ENCODE measurements around the gene ICAM2.

The ICAM2 gene

DNA sequence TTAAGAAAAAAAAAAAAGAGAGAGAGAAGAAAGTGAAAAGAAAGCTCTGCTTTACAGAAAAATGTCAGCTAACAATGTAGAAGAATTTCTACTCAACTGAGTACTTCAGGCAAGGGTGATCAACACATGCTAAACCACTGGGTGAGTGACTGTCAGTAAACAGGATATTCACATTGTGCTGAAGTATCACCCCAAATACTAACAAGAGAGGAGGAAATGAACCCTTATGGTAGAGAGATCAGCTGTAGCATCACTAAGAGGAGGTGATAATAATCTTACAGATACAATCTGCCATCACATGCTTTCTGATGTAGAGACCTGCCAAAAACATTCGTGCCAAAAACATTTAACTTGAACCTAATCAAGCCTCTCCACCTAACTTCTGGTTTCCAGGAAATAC is 30.7 kb upstream of the ICAM2 start:
- TF ChIP-seq POLR2AphosphoS5 (IDR thresholded peaks at IDR 0.05; ENCODE audit: low read depth, low read length) (no peak), FOXP2 (optimal IDR thresholded peaks at IDR 0.05; ENCODE audit: borderline replicate concordance, extremely low read depth, extremely low read length, insufficient read depth) (no peak), TAF1 (IDR thresholded peaks at IDR 0.05; ENCODE audit: borderline replicate concordance, insufficient read depth, low read length) (no peak), SIN3A (IDR thresholded peaks at IDR 0.05; ENCODE audit: borderline replicate concordance, insufficient read depth, low read length) (no peak)
- TF ChIP-seq, protein P1, sequence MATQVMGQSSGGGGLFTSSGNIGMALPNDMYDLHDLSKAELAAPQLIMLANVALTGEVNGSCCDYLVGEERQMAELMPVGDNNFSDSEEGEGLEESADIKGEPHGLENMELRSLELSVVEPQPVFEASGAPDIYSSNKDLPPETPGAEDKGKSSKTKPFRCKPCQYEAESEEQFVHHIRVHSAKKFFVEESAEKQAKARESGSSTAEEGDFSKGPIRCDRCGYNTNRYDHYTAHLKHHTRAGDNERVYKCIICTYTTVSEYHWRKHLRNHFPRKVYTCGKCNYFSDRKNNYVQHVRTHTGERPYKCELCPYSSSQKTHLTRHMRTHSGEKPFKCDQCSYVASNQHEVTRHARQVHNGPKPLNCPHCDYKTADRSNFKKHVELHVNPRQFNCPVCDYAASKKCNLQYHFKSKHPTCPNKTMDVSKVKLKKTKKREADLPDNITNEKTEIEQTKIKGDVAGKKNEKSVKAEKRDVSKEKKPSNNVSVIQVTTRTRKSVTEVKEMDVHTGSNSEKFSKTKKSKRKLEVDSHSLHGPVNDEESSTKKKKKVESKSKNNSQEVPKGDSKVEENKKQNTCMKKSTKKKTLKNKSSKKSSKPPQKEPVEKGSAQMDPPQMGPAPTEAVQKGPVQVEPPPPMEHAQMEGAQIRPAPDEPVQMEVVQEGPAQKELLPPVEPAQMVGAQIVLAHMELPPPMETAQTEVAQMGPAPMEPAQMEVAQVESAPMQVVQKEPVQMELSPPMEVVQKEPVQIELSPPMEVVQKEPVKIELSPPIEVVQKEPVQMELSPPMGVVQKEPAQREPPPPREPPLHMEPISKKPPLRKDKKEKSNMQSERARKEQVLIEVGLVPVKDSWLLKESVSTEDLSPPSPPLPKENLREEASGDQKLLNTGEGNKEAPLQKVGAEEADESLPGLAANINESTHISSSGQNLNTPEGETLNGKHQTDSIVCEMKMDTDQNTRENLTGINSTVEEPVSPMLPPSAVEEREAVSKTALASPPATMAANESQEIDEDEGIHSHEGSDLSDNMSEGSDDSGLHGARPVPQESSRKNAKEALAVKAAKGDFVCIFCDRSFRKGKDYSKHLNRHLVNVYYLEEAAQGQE (IDR thresholded peaks at IDR 0.05; ENCODE audit: insufficient read depth in 1 of 2, low read depth in 2 of 2, low read length in 2 of 2), result no peak

DNA sequence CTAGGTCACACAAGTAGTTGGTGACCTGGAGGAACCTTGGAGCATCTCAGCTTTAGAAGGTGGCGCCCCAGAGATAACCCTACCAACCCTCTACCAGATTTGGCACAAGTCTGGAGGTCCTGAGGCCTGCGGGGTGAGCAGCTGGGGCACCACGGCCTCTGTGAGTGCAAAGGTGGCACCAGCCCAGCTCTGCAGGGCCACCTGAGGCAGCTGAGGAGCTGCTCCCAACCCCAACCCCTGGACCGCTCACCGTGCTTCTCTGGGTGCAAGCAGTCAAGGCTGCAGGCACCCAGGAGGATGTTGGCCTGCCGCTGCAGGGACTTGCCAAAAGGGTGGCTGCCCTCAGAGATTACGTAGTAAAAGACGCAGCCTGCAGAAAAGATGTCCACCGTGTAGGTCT is 28.4 kb upstream of the ICAM2 start:
- TF ChIP-seq POLR2AphosphoS5 (IDR thresholded peaks at IDR 0.05; ENCODE audit: low read depth, low read length), result no peak
- TF ChIP-seq, protein P1 (IDR thresholded peaks at IDR 0.05; ENCODE audit: insufficient read depth in 1 of 2, low read depth in 2 of 2, low read length in 2 of 2), result no peak
- no peak for TF ChIP-seq TAF1 (IDR thresholded peaks at IDR 0.05; ENCODE audit: borderline replicate concordance, insufficient read depth, low read length)
- no peak for TF ChIP-seq SIN3A (IDR thresholded peaks at IDR 0.05; ENCODE audit: borderline replicate concordance, insufficient read depth, low read length)
- TF ChIP-seq FOXP2 (optimal IDR thresholded peaks at IDR 0.05; ENCODE audit: borderline replicate concordance, extremely low read depth, extremely low read length, insufficient read depth), result no peak

DNA sequence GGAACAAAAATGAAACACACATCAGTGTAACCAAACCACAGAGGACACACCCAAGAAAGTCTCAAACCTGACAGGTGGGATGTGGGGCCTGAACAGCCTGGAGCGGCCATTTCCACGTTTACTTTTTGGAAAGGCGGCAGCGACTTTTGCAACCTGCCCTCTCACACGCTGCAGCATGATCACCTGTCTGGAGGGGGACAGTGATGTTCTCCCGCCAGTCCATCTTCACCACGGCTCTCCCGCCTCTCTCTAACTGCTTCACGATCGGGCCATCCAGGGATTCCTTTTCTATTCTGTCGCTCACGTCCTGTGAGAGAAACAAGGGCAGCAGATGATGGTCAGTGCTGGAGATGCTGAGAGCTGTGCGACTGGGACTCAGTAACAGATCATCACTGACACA is 24.7 kb upstream of the ICAM2 start:
- TF ChIP-seq POLR2AphosphoS5 (IDR thresholded peaks at IDR 0.05; ENCODE audit: low read depth, low read length) (no peak), FOXP2 (optimal IDR thresholded peaks at IDR 0.05; ENCODE audit: borderline replicate concordance, extremely low read depth, extremely low read length, insufficient read depth) (no peak), SIN3A (IDR thresholded peaks at IDR 0.05; ENCODE audit: borderline replicate concordance, insufficient read depth, low read length) (no peak)

DNA sequence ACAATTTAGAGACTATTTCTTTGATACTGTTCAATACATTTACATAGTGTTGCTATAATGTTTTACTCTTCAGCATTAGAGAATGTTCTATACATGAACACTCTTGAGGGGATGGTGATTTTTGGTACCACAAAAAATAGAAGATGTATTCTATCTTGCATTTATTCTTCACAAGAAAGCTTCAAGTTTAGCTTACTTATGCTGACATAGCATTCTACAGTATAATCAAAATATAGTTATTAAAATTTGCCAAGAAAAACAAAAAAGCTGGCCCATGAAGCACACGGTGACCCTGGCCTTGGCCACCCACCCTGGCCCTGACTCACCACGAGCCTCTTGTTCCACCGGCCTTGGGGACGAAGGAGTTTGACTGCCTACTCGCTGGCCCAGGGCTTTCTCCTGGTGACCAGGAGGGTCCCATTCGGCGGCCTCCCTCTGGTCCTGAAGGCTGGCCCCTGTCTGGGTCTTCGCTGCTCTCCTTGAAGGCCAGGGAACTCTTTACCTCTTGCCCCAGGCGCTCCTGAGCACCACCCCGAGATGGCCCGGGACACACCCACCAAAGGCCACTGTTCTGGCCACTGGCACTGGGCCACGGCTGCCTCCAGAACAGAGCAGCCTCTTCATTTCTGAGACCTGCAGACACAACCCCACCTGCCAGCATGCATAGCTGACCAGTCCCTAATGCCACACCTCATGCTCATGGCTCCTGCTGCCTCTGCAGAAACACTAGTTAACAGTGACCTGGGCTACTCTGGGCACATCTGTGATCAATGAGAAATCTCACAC is 22.5 kb upstream of the ICAM2 start:
- no peak for TF ChIP-seq FOXP2 (optimal IDR thresholded peaks at IDR 0.05; ENCODE audit: borderline replicate concordance, extremely low read depth, extremely low read length, insufficient read depth)
- TF ChIP-seq, protein P1 (IDR thresholded peaks at IDR 0.05; ENCODE audit: insufficient read depth in 1 of 2, low read depth in 2 of 2, low read length in 2 of 2), result no peak
- TF ChIP-seq POLR2AphosphoS5 (IDR thresholded peaks at IDR 0.05; ENCODE audit: low read depth, low read length), result no peak
- TF ChIP-seq TAF1 (IDR thresholded peaks at IDR 0.05; ENCODE audit: borderline replicate concordance, insufficient read depth, low read length), result no peak
- TF ChIP-seq SIN3A (IDR thresholded peaks at IDR 0.05; ENCODE audit: borderline replicate concordance, insufficient read depth, low read length), result no peak

DNA sequence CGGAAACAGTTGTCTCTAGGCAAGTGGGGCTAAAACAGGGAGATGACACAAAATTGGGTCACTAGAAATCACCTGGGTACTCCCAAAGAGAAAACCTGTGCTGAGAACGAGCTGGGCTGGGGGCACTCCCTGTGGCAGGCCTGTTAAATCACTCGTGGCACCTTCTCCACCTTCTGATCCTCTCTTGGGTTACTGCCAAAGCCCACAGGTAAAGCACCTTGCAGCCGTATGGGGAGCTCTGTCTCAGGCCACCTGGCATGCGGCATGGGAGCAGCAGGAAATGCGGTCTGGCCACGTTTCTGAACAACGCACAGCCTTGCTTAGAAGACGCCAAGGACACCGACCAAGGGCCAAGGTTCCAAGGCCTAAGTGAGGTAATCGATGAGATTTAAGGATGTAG is 21.5 kb upstream of the ICAM2 start:
- TF ChIP-seq TAF1 (IDR thresholded peaks at IDR 0.05; ENCODE audit: borderline replicate concordance, insufficient read depth, low read length), result no peak
- no peak for TF ChIP-seq POLR2AphosphoS5 (IDR thresholded peaks at IDR 0.05; ENCODE audit: low read depth, low read length)

DNA sequence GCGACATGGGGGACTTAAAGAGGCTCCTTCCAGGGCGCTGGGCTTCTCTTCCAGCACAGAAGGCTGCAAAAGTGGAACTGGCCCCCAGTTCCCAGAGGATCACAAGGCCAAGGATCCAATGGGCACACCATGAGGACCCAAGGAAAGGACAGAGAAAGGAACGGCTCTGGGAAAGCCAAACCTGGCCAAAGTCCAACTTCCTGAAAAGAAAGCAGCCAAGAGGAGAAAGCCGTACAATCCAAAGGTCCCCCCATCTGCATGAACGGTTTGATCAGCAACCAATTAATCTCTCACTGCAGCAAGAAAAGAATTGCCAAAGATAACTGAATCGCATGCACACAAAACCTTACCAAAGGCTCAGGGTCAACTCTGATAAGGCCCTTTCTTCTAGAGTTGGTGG is 19.8 kb upstream of the ICAM2 start:
- TF ChIP-seq POLR2AphosphoS5 (IDR thresholded peaks at IDR 0.05; ENCODE audit: low read depth, low read length) (no peak), FOXP2 (optimal IDR thresholded peaks at IDR 0.05; ENCODE audit: borderline replicate concordance, extremely low read depth, extremely low read length, insufficient read depth) (no peak), SIN3A (IDR thresholded peaks at IDR 0.05; ENCODE audit: borderline replicate concordance, insufficient read depth, low read length) (no peak), TAF1 (IDR thresholded peaks at IDR 0.05; ENCODE audit: borderline replicate concordance, insufficient read depth, low read length) (no peak)
- TF ChIP-seq, protein P1 (IDR thresholded peaks at IDR 0.05; ENCODE audit: insufficient read depth in 1 of 2, low read depth in 2 of 2, low read length in 2 of 2), result no peak
